Stimulated activated CD4-positive, alpha-beta T cell treated with anti-CD3 and anti-CD28 coated beads, TNF-alpha, amount 100 ng/mL, for 4 hours (primary cell): ENCODE measurements around the gene FAM50B.

Experiments used
- DNase-seq, 3 experiments: peaks; one replicate each; pipeline ENCODE4 v3.0.0-alpha.2; 2020; ENCODE audit warnings: low read depth in 3 of 3

Gene FAM50B

DNA sequence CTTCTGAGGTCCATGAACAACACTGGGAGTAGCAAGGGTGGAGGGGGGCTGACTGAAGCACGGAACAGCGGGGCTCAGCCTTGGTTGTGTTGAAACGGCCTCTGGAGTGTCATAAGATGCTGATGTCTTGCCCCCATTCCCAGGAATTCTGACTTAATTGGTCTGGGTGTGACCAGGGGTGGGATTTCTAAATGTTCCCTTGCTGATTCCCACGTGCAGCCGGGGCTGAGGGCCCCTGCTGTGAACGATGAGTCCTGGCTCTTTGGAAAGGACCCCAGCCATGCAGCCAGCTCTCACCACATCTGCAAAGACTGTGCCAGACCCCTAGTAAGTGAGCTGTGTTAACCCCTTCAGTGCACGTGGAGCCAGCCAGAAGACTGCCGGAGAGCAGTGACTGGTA is 28.6 kb upstream of the FAM50B start:
- no peak for DNase-seq

DNA sequence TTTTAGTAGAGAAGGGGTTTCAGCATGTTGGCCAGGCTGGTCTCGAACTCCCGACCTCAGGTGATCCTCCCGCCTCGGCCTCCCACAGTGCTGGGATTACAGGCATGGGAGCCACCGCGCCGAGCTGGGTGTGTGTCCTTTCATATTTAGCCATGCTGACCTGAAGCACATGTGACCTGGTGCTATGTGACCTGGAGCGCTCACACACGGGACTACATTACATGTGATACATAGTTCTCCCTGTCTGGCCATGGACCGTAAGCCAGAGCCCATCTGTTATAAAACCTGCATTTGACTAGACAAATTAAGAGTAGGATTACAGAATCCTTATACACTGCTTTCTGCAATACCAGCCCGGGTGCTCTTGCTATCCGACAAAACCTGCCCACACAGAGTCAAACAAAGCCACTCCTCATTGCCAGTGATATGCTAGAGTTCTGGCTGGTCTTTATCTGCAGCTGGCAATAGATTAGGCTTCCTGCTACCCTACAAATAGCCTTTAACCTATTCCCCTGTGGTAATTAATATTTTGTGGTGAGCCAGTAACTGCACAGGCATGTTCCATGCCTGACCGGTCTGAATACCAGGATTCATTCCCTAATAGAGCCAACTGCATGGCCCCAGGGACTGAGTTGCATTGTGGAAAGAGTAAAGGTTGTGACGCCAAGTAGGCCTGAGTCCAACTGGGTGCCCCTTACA is 26.3 kb upstream of the FAM50B start:
- DNase-seq: no peak

DNA sequence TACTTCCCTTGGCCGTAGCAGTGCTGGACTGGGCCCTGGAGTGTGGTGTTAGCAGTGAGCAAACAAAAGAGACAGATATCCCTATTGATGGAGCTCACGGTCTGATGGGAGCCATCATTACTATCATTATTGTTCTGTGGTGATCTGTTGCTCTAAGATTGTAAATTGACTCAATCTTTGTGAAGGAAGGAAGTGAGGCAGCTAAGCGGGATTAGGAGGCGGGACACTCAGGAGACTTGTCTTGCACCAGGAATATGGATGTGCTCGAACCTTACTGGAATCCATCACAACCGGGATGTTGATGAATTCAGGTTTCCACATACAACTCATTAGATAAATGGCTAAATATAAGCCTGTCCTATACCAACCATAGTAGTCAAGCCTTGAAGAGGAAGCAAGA is 25.5 kb upstream of the FAM50B start:
- DNase-seq: no peak

DNA sequence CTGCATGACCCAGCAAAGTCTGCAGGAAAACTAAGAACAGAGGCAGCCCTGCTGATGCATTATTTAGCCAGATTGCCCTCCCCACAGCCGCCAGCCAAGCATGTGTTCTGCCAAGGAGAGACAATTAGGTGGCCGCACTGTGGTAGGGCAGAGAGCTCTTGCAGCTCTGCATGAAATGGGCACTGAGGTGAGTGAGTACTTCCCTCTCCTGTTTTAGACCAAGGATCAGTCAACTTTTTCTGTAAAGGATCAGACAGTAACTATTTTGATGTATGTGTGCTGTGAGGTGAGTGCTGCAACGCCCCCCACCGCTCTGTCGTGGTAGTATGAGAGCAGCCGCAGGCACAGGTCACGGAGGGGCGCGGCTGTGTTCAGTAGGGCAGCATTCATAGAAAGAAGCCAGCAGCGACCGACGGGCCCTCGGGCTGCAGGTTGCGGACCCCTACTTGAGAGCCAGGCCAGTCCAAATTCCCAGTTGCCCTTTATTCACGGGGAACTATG is 23.8 kb upstream of the FAM50B start:
- DNase-seq: no peak

DNA sequence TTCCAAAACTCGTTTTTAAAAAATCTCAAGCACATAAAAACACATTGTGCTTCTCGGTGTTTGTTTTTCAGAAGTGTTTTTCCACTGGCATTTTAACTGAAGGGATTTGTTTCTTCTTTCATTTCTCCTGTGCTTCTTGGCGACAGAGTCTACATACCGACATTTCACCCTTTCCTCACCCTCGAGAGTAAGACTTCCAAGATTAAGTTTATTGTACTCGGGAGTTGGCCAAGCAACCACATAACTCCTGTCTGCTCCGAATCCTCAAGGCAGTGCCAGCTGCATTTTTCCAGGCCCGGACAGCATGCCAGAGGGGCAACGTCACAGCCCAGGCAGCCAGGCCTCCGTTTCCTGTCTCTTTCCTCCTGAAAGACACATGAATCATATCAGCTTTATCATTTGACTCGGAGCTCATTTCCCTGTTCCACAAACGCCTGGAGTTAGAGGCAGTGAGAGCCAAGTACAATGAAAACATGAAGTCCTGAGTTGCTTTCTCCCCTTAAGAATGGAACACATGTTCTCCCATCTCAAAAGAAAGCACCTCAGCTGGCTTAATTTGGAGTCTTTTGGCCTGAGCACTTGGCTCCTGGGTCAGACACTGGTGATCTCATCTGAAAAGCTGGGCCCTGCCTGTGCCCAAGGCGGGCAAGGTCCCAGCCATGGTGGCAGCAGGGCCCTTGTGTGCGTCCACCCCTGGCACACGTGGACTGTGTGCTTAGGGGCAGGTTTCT is 23.2 kb upstream of the FAM50B start:
- no peak for DNase-seq

DNA sequence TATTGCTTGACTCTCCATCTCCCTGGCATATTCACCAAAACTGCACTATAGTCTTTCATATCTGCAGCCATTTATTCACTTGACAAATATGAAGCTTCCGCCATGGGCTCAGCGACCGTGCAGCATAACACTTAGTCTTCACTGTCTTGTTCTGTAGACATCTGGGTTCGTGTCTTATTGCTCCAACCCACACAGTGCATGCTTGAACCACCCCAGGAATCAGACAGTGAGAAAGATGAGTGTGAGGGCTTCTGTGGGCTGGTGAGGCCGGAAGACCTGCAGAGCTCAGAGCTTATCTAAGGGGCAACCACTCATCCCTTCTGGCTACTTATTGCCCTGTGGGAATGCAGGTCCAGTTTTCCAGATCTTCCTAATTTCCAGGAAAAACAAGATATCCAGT is 19.9 kb upstream of the FAM50B start:
- DNase-seq: no peak

DNA sequence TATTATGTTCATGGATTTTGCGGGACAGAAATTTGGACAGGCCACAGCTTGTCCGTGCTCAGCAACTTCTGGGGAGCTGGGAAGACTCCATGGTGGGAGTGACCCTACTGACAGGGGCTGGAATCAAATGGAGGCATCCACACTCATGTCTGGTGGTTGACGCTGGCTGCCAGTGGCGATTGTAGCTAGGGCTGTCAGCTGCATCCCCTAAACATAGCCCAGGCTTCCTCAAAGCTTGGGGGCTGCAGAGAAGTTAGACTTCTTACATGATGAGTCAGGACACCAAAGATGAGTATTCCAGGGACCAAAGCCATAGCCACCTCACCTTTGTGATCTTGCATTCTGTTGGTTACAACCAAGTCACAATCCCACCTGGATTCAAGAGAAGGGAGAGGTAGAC is 18.4 kb upstream of the FAM50B start:
- DNase-seq: no peak

DNA sequence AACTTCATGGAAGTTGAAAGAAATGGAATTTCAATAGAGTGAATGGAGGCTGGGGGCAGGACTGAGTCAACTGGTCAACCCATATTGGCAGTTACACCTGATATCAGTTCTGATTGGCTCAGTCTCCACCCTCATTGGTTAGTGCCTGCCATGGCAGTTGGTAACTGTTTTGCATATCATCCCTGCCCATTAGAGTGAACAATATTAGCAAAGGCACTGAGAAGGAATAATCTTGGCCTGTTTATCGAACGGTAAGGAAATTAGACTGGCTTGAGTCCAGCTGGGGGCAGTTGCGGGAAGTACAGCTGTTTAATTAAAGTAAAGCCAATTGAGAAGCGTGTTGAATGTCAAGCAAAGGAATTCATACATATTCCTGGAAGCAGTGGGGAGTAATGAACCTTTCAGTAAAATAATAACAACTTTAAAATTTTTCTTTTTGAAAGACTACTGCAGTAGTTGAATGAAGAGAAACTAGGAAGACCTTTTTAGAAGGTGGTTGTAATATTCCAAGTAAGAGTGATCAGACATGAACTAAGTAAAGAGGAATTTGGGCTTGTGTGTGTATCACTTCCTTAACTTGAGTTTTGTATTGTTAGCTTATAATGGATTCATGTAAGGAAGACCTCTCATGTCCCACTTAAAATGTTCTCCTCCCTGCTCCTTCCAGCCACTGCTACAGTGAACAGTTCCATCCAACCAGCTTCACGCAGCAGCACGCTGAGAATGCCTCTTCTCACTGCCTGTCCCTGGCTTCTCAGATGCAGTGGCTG is 17.2 kb upstream of the FAM50B start:
- no peak for DNase-seq

DNA sequence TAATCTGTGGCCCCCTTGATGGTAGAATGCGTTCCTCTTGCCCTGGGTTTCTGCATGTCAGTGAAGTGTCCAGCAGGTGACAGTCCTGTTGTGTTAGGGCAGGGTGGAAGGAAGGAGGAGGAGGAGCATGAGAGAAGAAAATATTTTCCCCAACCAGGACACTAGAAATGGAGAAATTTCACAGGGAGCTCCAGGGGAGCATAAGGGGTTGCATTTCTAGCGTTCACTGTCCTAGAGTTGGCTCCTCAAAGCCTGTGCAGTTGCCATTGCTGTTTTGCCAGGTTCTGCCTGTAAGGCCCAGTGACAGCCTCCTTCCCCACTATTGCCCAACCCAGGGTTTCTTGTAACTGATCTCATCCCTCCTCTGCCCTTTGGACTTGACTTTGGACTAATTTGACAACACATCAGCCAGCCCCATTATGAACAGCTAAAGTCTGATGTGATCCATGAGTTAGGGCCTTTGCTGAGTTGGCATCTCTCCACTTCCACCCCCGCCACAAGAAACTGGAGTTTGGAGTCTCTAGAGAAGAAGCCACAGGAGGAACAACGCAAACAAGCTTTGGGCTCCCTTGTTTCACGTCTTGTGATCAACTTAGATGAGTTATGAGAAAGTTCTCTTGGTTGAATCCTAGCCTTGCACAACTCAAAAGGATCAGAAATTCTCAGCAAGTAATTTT is 14.0 kb upstream of the FAM50B start:
- DNase-seq: no peak

DNA sequence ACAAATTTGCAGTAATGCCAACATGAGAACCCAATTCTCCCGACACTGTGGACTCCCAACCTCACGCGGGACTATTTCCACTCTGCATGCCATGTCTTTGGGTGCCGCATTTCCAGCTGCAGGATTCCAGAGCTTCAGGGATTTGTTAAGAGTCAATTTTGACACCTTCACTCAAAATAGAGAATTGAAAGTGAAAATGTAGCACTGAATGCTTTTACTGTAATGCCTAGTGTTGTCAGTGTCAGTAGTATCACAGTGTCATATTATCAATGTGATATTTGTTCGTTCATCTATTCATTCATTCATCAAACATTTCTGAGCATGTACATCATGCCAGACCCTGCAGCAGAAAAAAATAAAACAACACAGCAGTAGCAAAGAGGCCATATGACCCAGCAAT is 13.4 kb upstream of the FAM50B start:
- DNase-seq: no peak

DNA sequence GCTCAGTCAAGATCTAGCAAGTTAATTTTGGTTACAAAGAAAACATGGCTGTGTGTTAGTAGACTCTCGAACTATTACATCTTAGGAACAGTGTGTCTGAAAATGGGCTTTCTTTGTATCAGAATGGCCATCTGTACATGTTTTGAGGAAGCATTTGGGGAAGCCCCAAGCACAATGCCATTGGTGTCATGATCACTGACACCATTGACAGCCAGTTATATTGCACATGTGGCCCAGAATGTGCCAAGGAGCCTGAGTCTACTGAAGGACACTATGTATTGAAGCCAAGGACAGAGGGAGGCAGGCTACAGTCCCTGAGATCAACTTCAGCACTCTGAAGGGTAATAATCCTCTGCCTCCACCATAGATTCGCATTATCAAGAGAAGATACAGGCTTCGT is 12.6 kb upstream of the FAM50B start:
- no peak for DNase-seq

DNA sequence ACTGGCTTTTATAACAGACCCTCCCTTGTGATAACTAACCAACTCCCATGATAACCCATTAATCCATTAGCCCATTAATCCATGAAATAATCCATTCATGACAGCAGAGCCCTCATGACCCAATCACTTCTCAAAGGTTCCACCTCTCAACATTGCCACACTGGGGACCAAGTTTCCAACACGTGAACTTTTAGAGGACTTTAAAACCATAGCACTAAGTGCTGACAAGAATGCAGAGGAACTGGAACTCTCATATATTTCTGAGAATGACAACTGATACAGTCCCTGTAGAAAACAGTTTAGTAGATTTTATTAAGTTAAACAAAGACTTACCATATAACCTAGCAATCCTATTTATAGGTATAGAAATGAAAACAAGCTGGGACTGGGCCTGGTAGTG is 11.4 kb upstream of the FAM50B start:
- DNase-seq: no peak

DNA sequence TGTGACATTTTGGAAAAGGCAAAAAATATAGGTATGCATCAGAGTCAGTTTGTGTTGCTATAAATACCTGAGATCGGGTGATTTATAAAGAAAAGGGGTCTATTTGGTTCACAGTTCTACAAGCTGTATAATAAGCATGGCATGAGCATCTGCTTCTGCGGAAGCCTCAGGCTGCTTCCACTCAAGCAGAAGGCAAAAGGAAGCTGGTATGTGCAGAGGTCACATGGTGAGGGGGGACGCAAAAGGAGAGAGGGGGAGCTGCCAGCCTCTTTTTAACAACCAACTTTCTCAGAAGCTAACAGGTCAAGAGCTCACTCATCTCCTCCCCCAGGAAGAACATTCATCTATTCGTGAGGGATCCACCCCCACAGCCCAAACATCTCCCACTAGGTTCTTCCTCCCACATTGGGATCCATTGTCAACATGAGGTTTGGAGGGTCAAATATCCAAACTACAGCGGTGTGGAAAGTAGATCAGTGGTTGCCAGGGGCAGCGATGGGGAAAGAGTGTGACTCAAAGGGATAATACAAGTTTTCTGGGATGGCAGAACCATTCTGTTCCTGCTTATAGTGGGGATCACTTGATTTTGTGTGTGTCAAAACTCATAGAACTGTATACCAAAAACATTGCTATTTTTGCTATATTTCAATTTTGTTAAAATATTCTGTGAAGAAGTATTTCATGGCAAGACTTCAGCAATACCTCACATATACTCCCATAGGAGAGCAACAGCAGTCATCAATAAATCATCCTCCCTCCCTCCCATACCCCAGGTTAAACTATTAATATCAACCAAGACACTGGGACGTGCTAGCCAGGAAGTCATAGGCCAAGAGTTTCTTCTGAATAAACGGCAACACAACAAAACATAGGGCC is 9.9 kb upstream of the FAM50B start:
- no peak for DNase-seq

DNA sequence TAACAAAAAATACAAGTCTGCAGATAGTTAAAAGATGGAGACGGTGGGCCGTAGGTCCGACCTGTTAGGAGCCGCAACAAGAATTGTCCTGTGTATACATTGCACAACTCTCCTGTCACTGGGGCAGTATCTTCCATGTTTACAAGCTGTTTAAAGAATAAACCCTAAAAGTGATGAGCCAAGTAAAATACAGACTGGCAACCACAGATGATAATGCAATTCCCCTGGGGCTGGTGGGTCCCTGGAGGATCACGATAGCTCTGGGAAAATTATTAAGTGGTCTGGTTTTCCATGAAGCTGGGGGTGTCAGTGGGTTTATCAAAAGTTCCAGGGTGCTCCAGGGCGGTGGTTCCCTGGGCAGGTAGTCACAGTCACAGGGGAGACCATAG is 8.1 kb upstream of the FAM50B start:
- DNase-seq: no peak

DNA sequence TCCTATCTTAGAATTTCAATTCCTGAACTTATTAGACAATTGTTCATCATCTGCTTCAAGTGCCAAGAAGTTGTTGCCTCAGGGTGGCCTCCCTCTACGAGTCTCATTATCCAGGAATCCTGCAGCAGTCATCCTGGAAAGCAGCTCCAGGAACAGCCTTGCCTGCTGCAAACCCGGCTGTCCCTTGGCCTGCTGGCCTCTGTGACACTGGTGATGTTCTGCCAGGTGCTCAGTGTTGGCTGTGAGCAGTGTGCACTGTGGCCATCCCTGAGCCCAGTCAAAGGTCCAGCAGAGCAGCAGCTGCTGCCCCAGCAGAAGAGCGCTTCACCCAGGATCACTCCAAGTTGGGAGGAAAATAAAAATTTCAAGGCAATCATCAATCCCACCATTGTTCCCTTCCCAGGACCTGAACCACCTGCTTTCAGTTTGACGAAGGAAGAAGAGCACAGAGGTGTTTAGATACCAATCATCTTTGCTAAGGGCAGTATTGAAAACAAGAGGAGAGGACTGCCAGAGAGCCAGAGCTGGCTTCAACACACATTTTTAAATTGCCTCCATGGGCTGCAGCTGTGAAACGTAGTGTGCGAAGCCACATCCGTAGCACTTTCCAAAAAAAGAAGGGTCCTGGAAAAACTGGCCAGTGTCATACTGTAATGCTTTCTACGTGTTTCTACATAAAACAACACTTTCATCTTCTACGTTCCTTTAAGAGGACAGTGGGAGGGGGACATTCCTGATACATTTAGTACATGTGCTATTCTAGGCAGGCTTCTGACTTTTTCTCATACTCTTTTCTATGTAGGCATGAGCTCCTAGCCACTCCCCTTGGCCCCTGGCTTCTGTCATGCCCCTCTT is 7.2 kb upstream of the FAM50B start:
- DNase-seq: no peak

DNA sequence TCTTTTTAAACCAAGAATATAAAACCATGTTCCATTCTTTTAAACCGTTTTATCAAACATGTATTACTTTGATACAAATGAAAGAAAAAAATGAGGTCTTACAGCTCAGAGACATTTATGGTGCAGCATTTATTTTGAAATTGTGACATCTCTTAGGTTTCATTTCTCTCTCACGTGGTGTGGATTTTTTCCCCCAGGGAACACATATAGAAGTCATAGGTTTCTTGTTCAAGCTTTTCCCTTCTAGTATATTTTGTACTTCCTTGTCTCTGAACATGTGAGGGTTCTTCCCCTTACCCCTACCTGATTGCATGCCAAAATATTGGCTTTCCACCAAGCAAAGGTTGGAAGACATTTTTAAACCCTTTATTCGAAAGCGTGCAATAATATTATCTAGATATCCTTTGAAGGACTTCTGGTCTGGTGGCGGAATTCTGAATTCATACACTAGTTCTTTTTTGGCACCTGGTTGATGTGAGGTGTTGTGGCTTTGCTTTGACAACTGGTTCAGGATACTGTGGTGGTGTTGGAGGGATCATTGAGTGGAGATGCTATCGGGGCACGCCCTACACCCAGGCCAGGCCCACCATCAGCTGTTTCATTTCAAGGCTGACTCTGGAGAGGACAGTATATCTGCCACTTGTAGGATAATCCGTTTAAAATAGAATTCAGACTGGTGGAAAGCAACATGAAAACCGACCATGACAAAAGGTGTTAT is 5.6 kb upstream of the FAM50B start:
- DNase-seq: no peak

DNA sequence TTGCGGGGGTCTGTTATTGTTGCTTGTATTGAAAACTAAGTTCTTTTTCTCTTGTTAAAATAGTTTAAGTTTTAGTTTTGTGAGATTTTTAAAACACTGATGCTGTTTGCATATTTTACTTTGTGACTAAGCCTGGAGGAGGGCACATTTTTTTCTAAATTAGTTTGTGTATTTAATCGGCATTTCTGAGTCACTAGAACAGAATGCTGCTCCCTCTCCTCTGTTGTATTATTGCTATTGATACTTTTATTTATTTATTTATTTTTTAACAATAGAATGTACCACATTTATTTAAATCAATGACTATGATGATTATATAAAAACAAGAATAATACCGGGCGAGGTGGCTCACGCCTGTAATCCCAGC is 5.1 kb upstream of the FAM50B start:
- no peak for DNase-seq

DNA sequence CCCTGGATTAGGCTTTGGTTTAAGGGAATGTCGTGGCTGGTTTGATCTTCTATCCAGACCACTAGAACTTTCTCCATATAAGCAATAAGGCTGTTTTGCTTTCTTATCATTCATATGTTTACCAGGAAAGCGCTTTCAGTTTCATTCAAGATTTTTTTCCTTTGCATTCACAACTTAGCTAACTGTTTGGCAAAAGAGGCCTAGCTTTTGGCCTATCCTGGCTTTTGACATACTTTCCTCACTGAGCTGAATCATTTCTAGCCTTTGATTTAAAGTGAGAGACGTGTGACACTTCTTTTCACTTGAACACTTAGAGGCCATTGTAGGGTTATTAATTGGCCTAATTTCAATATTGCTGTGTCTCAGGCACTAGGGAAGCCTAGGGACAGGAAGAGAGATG is 1.7 kb upstream of the FAM50B start:
- no peak for DNase-seq

DNA sequence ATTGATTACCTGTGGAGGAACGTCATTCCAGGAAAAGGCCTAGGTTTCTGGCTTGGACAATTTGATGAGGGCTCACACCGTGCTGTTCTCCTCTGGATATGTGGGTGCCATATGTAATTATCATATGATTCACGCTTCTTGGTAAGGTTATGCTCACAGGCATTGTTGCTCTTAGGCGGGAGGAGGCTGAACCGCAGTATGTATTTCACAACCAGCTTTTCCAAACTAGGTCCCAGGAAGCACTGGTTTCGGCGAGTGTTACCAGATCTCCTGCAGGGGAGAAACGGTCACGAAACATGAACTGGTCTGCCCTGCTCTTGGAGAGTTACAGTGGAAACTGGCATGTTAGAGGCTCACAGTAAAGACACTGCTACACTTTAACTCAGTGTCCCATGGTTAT is 793 bp upstream of the FAM50B start:
- no peak for DNase-seq
